ENCODE measurements around the gene IDH1.

IDH1 gene

DNA sequence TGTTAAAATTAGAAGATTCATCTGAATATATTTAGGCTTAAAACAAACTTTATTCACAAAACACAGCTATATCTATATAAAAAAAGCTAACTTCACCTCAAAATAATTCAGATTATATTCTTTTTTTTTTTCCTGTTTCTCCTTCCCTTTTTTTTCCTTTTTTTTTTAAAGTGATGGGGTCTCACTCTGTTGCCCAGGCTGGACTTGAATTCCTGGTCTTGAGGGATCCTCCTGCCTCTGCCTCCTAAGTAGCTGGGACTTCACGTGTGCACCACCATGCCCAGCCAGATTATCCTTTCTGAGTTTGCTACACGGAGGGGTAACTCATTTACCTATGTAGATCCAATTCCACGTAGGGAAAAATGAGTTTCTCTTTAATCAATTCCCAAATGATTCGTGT lies 3.8 kb downstream of the IDH1 start:
- no peak for DNase-seq (ENCODE audit: low read depth in 1 of 2, low spot score in 1 of 2)
- Histone ChIP-seq H3K27ac (replicated peaks) (no peak overlapping the region; the same call in 1 of the 2 replicates), H3K4me3 (replicated peaks; ENCODE audit: insufficient read depth, low read length) (no peak overlapping the region)

DNA sequence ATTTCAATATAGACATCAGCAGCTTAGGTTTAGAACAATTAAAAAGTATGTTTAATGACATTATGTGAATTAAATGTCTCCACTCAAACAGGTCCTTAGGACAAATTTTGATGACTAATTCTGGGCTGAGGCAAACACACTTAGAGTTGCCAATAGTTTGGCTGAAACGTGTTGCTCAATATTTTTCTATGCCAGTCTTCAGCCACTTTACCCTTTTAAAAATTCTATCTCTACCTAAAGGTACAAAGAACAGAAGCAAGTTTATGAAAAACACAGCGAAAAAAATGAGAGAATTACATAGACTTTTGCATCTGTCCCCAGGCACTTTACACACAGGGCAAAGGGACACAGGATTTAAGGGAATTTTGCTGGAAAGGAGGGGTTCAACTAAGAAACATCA lies 4.5 kb downstream of the IDH1 start:
- peak; percentile 50 to 63 for DNase-seq (ENCODE audit: low read depth in 1 of 2, low spot score in 1 of 2)
- Histone ChIP-seq H3K4me3 (replicated peaks; ENCODE audit: insufficient read depth, low read length) (no peak overlapping the region), H3K27ac (replicated peaks) (peak overlapping the region; percentile 48), H3K27me3 (ENCODE audit: insufficient read depth, poor library complexity, severe bottlenecking) (no peaks in the 10 kb centered on the region)
- TF ChIP-seq GABPA (IDR thresholded peaks at IDR 0.05; ENCODE audit: low read depth) (no peak), SPI1 (IDR thresholded peaks at IDR 0.05; ENCODE audit: borderline replicate concordance, low read depth) (no peak), REST (IDR thresholded peaks at IDR 0.05; ENCODE audit: insufficient replicate concordance, low read depth) (no peak), POLR2AphosphoS5 (IDR thresholded peaks at IDR 0.05; ENCODE audit: low read depth) (no peak)
- TF ChIP-seq, protein P1, sequence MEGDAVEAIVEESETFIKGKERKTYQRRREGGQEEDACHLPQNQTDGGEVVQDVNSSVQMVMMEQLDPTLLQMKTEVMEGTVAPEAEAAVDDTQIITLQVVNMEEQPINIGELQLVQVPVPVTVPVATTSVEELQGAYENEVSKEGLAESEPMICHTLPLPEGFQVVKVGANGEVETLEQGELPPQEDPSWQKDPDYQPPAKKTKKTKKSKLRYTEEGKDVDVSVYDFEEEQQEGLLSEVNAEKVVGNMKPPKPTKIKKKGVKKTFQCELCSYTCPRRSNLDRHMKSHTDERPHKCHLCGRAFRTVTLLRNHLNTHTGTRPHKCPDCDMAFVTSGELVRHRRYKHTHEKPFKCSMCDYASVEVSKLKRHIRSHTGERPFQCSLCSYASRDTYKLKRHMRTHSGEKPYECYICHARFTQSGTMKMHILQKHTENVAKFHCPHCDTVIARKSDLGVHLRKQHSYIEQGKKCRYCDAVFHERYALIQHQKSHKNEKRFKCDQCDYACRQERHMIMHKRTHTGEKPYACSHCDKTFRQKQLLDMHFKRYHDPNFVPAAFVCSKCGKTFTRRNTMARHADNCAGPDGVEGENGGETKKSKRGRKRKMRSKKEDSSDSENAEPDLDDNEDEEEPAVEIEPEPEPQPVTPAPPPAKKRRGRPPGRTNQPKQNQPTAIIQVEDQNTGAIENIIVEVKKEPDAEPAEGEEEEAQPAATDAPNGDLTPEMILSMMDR (IDR thresholded peaks at IDR 0.05; ENCODE audit: insufficient read depth, low read length), result no peak

More for the DNA sequence above, 3.8 kb downstream of the IDH1 start:
- TF ChIP-seq REST (IDR thresholded peaks at IDR 0.05; ENCODE audit: insufficient replicate concordance, low read depth), result no peak
- TF ChIP-seq GABPA (IDR thresholded peaks at IDR 0.05; ENCODE audit: low read depth), result no peak
- TF ChIP-seq, protein P1 (IDR thresholded peaks at IDR 0.05; ENCODE audit: insufficient read depth, low read length), result no peak
- TF ChIP-seq SPI1 (IDR thresholded peaks at IDR 0.05; ENCODE audit: borderline replicate concordance, low read depth), result no peak
- TF ChIP-seq POLR2AphosphoS5 (IDR thresholded peaks at IDR 0.05; ENCODE audit: low read depth), result no peak
- H3K27me3 ChIP-seq (ENCODE audit: insufficient read depth, poor library complexity, severe bottlenecking), result no peaks in the 10 kb centered on the region

DNA sequence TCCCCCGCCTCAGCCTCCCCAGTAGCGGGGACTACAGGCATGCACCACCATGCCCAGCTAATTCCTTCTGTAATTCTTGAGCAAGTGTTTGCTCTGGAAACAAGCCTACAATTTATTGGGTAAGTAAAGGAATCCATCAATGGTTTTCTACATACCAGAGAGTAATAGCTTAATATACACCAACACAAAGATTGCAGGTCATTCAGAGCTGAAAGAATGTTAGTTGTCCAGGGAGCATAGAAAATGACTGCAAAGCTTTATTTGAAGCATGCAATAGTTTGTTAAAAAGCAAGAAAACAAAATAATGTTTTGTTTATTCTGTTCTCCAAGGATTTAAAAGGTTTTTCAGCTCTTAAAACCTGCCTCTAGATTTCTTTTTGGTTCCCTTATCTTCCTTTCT lies 5.6 kb downstream of the IDH1 start:
- no peak for DNase-seq (ENCODE audit: low read depth in 1 of 2, low spot score in 1 of 2)
- Histone ChIP-seq H3K27ac (replicated peaks) (no peak overlapping the region), H3K4me3 (replicated peaks; ENCODE audit: insufficient read depth, low read length) (no peak overlapping the region), H3K27me3 (ENCODE audit: insufficient read depth, poor library complexity, severe bottlenecking) (no peaks in the 10 kb centered on the region)
- TF ChIP-seq, protein P1 (IDR thresholded peaks at IDR 0.05; ENCODE audit: insufficient read depth, low read length), result no peak
- TF ChIP-seq SPI1 (IDR thresholded peaks at IDR 0.05; ENCODE audit: borderline replicate concordance, low read depth) (no peak), GABPA (IDR thresholded peaks at IDR 0.05; ENCODE audit: low read depth) (no peak), POLR2AphosphoS5 (IDR thresholded peaks at IDR 0.05; ENCODE audit: low read depth) (no peak), REST (IDR thresholded peaks at IDR 0.05; ENCODE audit: insufficient replicate concordance, low read depth) (no peak)

All from HL-60 (cell line).